GM12878 (cell line): Measurements from ENCODE around the gene SYTL2. TPM values are rescaled to one million over a fixed set of nuclear protein-coding genes. Genes with fewer than 3 reads are reported as not detected.

Experiments used
- ATAC-seq: fragments of 200-7000 bp; cut with Tn5 transposase; 3 replicates; pipeline ENCODE4 v1.9.1; 2020; ENCODE audit warnings: mild to moderate bottlenecking, moderate library complexity
- BruUV-seq: library from RNA; stranded (reverse); fragments of 400-500 nt; replicated peaks from 2 replicates; lab custom pipeline; 2021; lab: Mats Ljungman, UMichigan
- CTCF ChIA-PET: fragments of 300-600 bp; sonication (Branson Sonifier 250); formaldehyde crosslinking; extraction: SDS; loops from one replicate; lab custom pipeline; 2021; ENCODE audit warnings: inconsistent platforms; lab: Yijun Ruan, JAX
- POLR2A ChIA-PET: fragments of 350-600 bp; formaldehyde crosslinking; extraction: SDS; loops from one replicate; lab custom pipeline; 2021; ENCODE audit warnings: inconsistent platforms; lab: Charles Lee
- RAD21 ChIA-PET: fragments of 300-600 bp; sonication (Branson Sonifier 250); formaldehyde crosslinking; loops from one replicate; lab custom pipeline; 2023; ENCODE audit warnings: antibody characterized with exemption; ENCODE audit not compliant: unreplicated experiment; lab: Charles Lee
- SMC1A ChIA-PET: fragments of 300-600 bp; sonication (Branson Sonifier 250); formaldehyde crosslinking; loops from one replicate; lab custom pipeline; 2023; ENCODE audit not compliant: unreplicated experiment, uncharacterized antibody; lab: Charles Lee
- DNase-seq: peaks from one replicate; pipeline ENCODE4 v3.0.0-alpha.2; 2011; ENCODE audit warnings: low read depth, low spot score
- FAIRE-seq: peaks from 3 replicates; lab custom pipeline; 2011; peaks lifted over from hg19 to GRCh38; lab: Jason Lieb, UNC
- H2AFZ ChIP-seq: 2 replicates; pipeline ENCODE4 v1.6.0; 2011; ENCODE audit warnings: low read depth, low read length, control low read depth; ENCODE audit not compliant: control insufficient read depth
- H3K27ac ChIP-seq: 2 replicates; pipeline ENCODE4 v1.5.1; 2011; ENCODE audit warnings: control low read depth; ENCODE audit not compliant: control insufficient read depth, insufficient read depth
- H3K27me3 ChIP-seq, 2 experiments: replicated peaks in 1 of 2; 2 replicates each; pipeline versions ENCODE4 v1.6.0 to v1.6.1; 2011; ENCODE audit warnings: low read length in 1 of 2; ENCODE audit not compliant: control insufficient read depth in 2 of 2, insufficient read depth in 2 of 2
- H3K36me3 ChIP-seq, 2 experiments: 2 replicates each; pipeline ENCODE4 v1.5.1; 2011; ENCODE audit warnings: low read length in 1 of 2; ENCODE audit not compliant: control insufficient read depth in 2 of 2, insufficient read depth in 2 of 2
- H3K4me1 ChIP-seq: 2 replicates; pipeline ENCODE4 v1.6.1; 2011; ENCODE audit warnings: mild to moderate bottlenecking, low read length, moderate library complexity, mixed read lengths; ENCODE audit not compliant: control insufficient read depth, insufficient read depth
- H3K4me2 ChIP-seq: 2 replicates; pipeline ENCODE4 v1.6.0; 2011; ENCODE audit warnings: control low read depth; ENCODE audit not compliant: control insufficient read depth, insufficient read depth
- H3K4me3 ChIP-seq: fragments of 200-600 bp; sonication (generic); 2 replicates; pipeline ENCODE4 v1.5.1; 2016
- H3K79me2 ChIP-seq: 2 replicates; pipeline ENCODE4 v1.6.0; 2011; ENCODE audit warnings: low read length; ENCODE audit not compliant: control insufficient read depth, insufficient read depth
- H3K9ac ChIP-seq: 2 replicates; pipeline ENCODE4 v1.8.0; 2011; ENCODE audit warnings: low read length, control low read depth, mixed read lengths; ENCODE audit not compliant: control insufficient read depth, insufficient read depth
- H3K9me3 ChIP-seq: replicated peaks from 3 replicates; pipeline ENCODE4 v1.5.1; 2011; ENCODE audit warnings: mild to moderate bottlenecking, low read length; ENCODE audit not compliant: control insufficient read depth, insufficient read depth
- H4K20me1 ChIP-seq: 2 replicates; pipeline ENCODE4 v1.6.0; 2011; ENCODE audit not compliant: control insufficient read depth, insufficient read depth
- ATF2 ChIP-seq: IDR thresholded peaks from 2 replicates; pipeline ENCODE4 v1.6.1; 2012; ENCODE audit warnings: low read length, inconsistent platforms
- DPF2 ChIP-seq: fragments of 450-650 bp; IDR thresholded peaks from 2 replicates; pipeline ENCODE4 v1.6.1; 2017; ENCODE audit warnings: mild to moderate bottlenecking
- EP300 ChIP-seq, 2 experiments: fragments of 150-350 bp in 1 of 2; IDR thresholded peaks; 2 replicates each; pipeline ENCODE4 v1.6.1; 2011 to 2012; ENCODE audit warnings: low read depth in 2 of 2, low read length in 2 of 2, borderline replicate concordance in 1 of 2, improper control_type of control experiment in 1 of 2, inconsistent platforms in 1 of 2; ENCODE audit not compliant: control insufficient read depth in 1 of 2
- MYB ChIP-seq: fragments of 150-350 bp; IDR thresholded peaks from 2 replicates; pipeline ENCODE4 v1.6.1; 2014; ENCODE audit warnings: mild to moderate bottlenecking, low read depth, low read length, borderline replicate concordance
- PRDM15 ChIP-seq: fragments of 450-650 bp; formaldehyde crosslinking; IDR thresholded peaks from 2 replicates; pipeline ENCODE4 v1.4.0; 2020; ENCODE audit warnings: mild to moderate bottlenecking, moderate library complexity
- RB1 ChIP-seq: fragments of 450-650 bp; formaldehyde crosslinking; IDR thresholded peaks from 2 replicates; pipeline ENCODE4 v1.6.1; 2017; ENCODE audit warnings: mild to moderate bottlenecking, borderline replicate concordance
- SMC3 ChIP-seq: IDR thresholded peaks from 2 replicates; pipeline ENCODE4 v1.6.1; 2011; ENCODE audit warnings: low read length, improper control_type of control experiment, borderline replicate concordance
- STAT3 ChIP-seq: IDR thresholded peaks from 2 replicates; pipeline ENCODE4 v1.6.1; 2011; ENCODE audit warnings: low read depth, low read length, improper control_type of control experiment
- SUPT20H ChIP-seq: IDR thresholded peaks from 2 replicates; pipeline ENCODE4 v1.6.1; 2011; ENCODE audit warnings: low read depth, mild to moderate bottlenecking, low read length, moderate library complexity, borderline replicate concordance; ENCODE audit not compliant: control insufficient read depth
- TAF1 ChIP-seq: IDR thresholded peaks from 2 replicates; pipeline ENCODE4 v1.6.1; 2011; ENCODE audit warnings: mild to moderate bottlenecking, low read depth, low read length, borderline replicate concordance
- ZNF217 ChIP-seq: fragments of 450-650 bp; IDR thresholded peaks from 2 replicates; pipeline ENCODE4 v1.6.1; 2017; ENCODE audit warnings: antibody characterized with exemption, mild to moderate bottlenecking
- ZNF384 ChIP-seq: IDR thresholded peaks from 2 replicates; pipeline ENCODE4 v1.6.1; 2012; ENCODE audit warnings: low read depth, mild to moderate bottlenecking, low read length, improper control_type of control experiment, borderline replicate concordance
- ZZZ3 ChIP-seq: IDR thresholded peaks from 2 replicates; pipeline ENCODE4 v1.6.1; 2011; ENCODE audit warnings: low read depth; ENCODE audit not compliant: control insufficient read depth, insufficient read length
- WGBS: methylation state at CpG from one replicate; pipeline ENCODE4 v1.1.6; 2016; ENCODE audit warnings: low lambda C conversion rate; ENCODE audit not compliant: insufficient replicate concordance, insufficient coverage; ENCODE audit errors: missing lambda C conversion rate; 5-methylcytosine and 5-hydroxymethylcytosine counted together
- in situ Hi-C: fragments of 300-500 bp; cut with MboI; formaldehyde crosslinking; loops from 9 replicates; pipeline ENCODE4 v1.14.3; 2018; ENCODE audit warnings: mixed read lengths
- intact Hi-C: fragments of 100-400 bp; cut with micrococcal nuclease; formaldehyde crosslinking; loops from one replicate; pipeline ENCODE4 v1.14.2; 2022; ENCODE audit not compliant: unreplicated experiment
- polyA plus RNA-seq, 11 experiments: library from polyadenylated mRNA; depleted of rRNA in 4 of 11; unstranded in 6 of 11; stranded (reverse) in 5 of 11; fragments of >200 nt; fragmentation: Nextera tagmentation in 4 of 11; fragmentation: Illumina TruSeq in 1 of 11; extraction: Ambion mirVana in 4 of 11; extraction: Trizol in 1 of 11; gene quantifications; 1 replicate in 1 of 11; 2 replicates in 10 of 11; pipeline versions ENCODE4 v1.2.1 to v1.2.3, GENCODE V29; 2011 to 2016; ENCODE audit warnings: inconsistent platforms in 2 of 11, missing spikeins in 2 of 11, low read depth in 1 of 11
- total RNA-seq, 4 experiments: library from RNA; depleted of rRNA in 3 of 4; stranded (reverse); fragments of >200 nt in 3 of 4; fragmentation: Illumina TruSeq in 1 of 4; extraction: Trizol in 1 of 4; gene quantifications; 2 replicates each; pipeline versions ENCODE4 v1.2.1 to v1.2.3, GENCODE V29; 2013 to 2021
- TF ChIP-seq, protein P1 (sequence below): fragments of 450-650 bp; conservative IDR thresholded peaks from 2 replicates; pipeline ENCODE4 v1.6.1; 2017; ENCODE audit warnings: mild to moderate bottlenecking, moderate library complexity

Gene SYTL2
- total and polyA plus RNA-seq, 10 of the 15 experiments (the other 5 are each of a cell fraction or from before 2014, with no cell fraction given), result 0.02 to 1.4 (median 0.31) TPM; not detected in 2

GRCh38 chr11:85803303-85803702, 7.6 kb downstream of the SYTL2 start (continued):
- TF ChIP-seq PRDM15 (CRISPR knock-in tag), result no peak
- TF ChIP-seq ATF2, result no peak
- no peak for TF ChIP-seq EP300 (IDR thresholded peaks at IDR 0.05; ENCODE audit: borderline replicate concordance in 1 of 2, control insufficient read depth in 1 of 2, low read depth in 2 of 2, low read length in 2 of 2)
- TF ChIP-seq STAT3, result no peak
- TF ChIP-seq ZZZ3, result no peak

GRCh38 chr11:85801527-85801926, 9.4 kb downstream of the SYTL2 start:
- Histone ChIP-seq H3K9ac (no peak overlapping the region), H3K36me3 (no peaks in the 10 kb centered on the region), H4K20me1 (no peaks in the 10 kb centered on the region), H3K9me3 (no peaks in the 10 kb centered on the region), H3K4me2 (no peak overlapping the region), H3K27ac (no peak overlapping the region), H3K4me3 (no peak overlapping the region), H3K27me3 (peaks cover 0 to 5% of the 10 kb centered on the region in 2 experiments; a peak in 1 of 4 replicates), H3K4me1 (no peaks in the 10 kb centered on the region), H3K79me2 (no peaks in the 10 kb centered on the region), H2AFZ (no peak overlapping the region)
- CTCF ChIA-PET, result no interaction called here
- DNase-seq (no peak), ATAC-seq (no peak), FAIRE-seq (no peak)
- 70% methylated on average over 7 of the region's 7 CpGs for WGBS
- in situ Hi-C loops (no loop called here), intact Hi-C loops (no loop called here)
- POLR2A ChIA-PET, result no interaction called here
- SMC1A ChIA-PET, result no interaction called here
- BruUV-seq, result no TSS peak
- RAD21 ChIA-PET, result no interaction called here
- no peak for TF ChIP-seq ZNF384
- TF ChIP-seq SUPT20H, result no peak
- TF ChIP-seq SMC3, result no peak
- no peak for TF ChIP-seq MYB
- TF ChIP-seq RB1, result no peak
- TF ChIP-seq, protein P1, sequence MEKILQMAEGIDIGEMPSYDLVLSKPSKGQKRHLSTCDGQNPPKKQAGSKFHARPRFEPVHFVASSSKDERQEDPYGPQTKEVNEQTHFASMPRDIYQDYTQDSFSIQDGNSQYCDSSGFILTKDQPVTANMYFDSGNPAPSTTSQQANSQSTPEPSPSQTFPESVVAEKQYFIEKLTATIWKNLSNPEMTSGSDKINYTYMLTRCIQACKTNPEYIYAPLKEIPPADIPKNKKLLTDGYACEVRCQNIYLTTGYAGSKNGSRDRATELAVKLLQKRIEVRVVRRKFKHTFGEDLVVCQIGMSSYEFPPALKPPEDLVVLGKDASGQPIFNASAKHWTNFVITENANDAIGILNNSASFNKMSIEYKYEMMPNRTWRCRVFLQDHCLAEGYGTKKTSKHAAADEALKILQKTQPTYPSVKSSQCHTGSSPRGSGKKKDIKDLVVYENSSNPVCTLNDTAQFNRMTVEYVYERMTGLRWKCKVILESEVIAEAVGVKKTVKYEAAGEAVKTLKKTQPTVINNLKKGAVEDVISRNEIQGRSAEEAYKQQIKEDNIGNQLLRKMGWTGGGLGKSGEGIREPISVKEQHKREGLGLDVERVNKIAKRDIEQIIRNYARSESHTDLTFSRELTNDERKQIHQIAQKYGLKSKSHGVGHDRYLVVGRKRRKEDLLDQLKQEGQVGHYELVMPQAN, result no peak
- no peak for TF ChIP-seq DPF2
- no peak for TF ChIP-seq TAF1
- no peak for TF ChIP-seq ZNF217
